Hepatocyte (in vitro differentiated cells): ENCODE data around the gene LIX1. TPM values are rescaled to one million over a fixed set of nuclear protein-coding genes. Genes with fewer than 3 reads are reported as not detected.

Experiments
- DNase-seq: peaks from one replicate; pipeline ENCODE4 v3.0.0-alpha.2; 2016; ENCODE audit warnings: low spot score
- H2AFZ ChIP-seq: fragments of 200-600 bp; sonication (generic); 2 replicates; pipeline ENCODE4 v1.6.0; 2016; ENCODE audit warnings: antibody characterized with exemption, mild to moderate bottlenecking
- H3K27ac ChIP-seq: fragments of 200-600 bp; sonication (generic); 2 replicates; pipeline ENCODE4 v1.5.1; 2016; ENCODE audit warnings: mild to moderate bottlenecking
- H3K27me3 ChIP-seq: fragments of 200-600 bp; sonication (generic); 2 replicates; pipeline ENCODE4 v1.6.1; 2016
- H3K36me3 ChIP-seq: fragments of 200-600 bp; sonication (generic); replicated peaks from 2 replicates; pipeline ENCODE4 v1.5.1; 2016; ENCODE audit warnings: low read depth; ENCODE audit not compliant: insufficient read depth
- H3K4me1 ChIP-seq: fragments of 200-600 bp; sonication (generic); 2 replicates; pipeline ENCODE4 v1.5.1; 2016; ENCODE audit warnings: mild to moderate bottlenecking, moderate library complexity; ENCODE audit not compliant: insufficient read depth
- H3K4me2 ChIP-seq: fragments of 200-600 bp; sonication (generic); 2 replicates; pipeline ENCODE4 v1.6.0; 2016
- H3K4me3 ChIP-seq: fragments of 200-600 bp; sonication (generic); 2 replicates; pipeline ENCODE4 v1.5.1; 2016; ENCODE audit warnings: mild to moderate bottlenecking
- H3K79me2 ChIP-seq: fragments of 200-600 bp; sonication (generic); 2 replicates; pipeline ENCODE4 v1.6.0; 2017; ENCODE audit warnings: mild to moderate bottlenecking
- H3K9me2 ChIP-seq: fragments of 200-600 bp; sonication (generic); replicated peaks from 2 replicates; pipeline ENCODE4 v1.6.0; 2017; ENCODE audit warnings: mild to moderate bottlenecking; ENCODE audit not compliant: insufficient read depth
- H3K9me3 ChIP-seq: fragments of 200-600 bp; sonication (generic); 2 replicates; pipeline ENCODE4 v1.5.1; 2016; ENCODE audit warnings: low read depth, mild to moderate bottlenecking
- H4K20me1 ChIP-seq: fragments of 200-600 bp; sonication (generic); 2 replicates; pipeline ENCODE4 v1.6.0; 2016; ENCODE audit warnings: mild to moderate bottlenecking; ENCODE audit not compliant: insufficient read depth, poor library complexity, severe bottlenecking
- CTCF ChIP-seq: fragments of 200-600 bp; sonication (generic); IDR thresholded peaks from 2 replicates; pipeline ENCODE4 v1.5.1; 2016; ENCODE audit warnings: antibody characterized with exemption, mild to moderate bottlenecking; ENCODE audit not compliant: poor library complexity
- EZH2 ChIP-seq: fragments of 200-600 bp; sonication (generic); IDR thresholded peaks from 2 replicates; pipeline ENCODE4 v1.6.1; 2016; ENCODE audit warnings: antibody characterized with exemption, mild to moderate bottlenecking, borderline replicate concordance
- EZH2phosphoT487 ChIP-seq: fragments of 200-600 bp; sonication (generic); IDR thresholded peaks from one replicate; pipeline ENCODE4 v1.6.1; 2018; ENCODE audit warnings: antibody characterized with exemption, mild to moderate bottlenecking, low read depth, moderate library complexity; ENCODE audit not compliant: unreplicated experiment, severe bottlenecking
- WGBS: methylation state at CpG from one replicate; pipeline ENCODE4 v1.1.6; 2016; ENCODE audit warnings: low lambda C conversion rate; ENCODE audit errors: missing lambda C conversion rate; 5-methylcytosine and 5-hydroxymethylcytosine counted together
- polyA plus RNA-seq: library from polyadenylated mRNA; unstranded; fragments of >200 nt; fragmentation: Nextera tagmentation; extraction: Ambion mirVana; gene quantifications from 2 replicates; pipeline ENCODE4 v1.2.1, GENCODE V29; 2016
- total RNA-seq: library from RNA; depleted of rRNA; stranded (reverse); fragments of >200 nt; gene quantifications from 2 replicates; pipeline ENCODE4 v1.2.3, GENCODE V29; 2014

Gene LIX1
- total and polyA plus RNA-seq, 2 experiments from 2014 or later = 4.3 to 6.2 TPM

DNA sequence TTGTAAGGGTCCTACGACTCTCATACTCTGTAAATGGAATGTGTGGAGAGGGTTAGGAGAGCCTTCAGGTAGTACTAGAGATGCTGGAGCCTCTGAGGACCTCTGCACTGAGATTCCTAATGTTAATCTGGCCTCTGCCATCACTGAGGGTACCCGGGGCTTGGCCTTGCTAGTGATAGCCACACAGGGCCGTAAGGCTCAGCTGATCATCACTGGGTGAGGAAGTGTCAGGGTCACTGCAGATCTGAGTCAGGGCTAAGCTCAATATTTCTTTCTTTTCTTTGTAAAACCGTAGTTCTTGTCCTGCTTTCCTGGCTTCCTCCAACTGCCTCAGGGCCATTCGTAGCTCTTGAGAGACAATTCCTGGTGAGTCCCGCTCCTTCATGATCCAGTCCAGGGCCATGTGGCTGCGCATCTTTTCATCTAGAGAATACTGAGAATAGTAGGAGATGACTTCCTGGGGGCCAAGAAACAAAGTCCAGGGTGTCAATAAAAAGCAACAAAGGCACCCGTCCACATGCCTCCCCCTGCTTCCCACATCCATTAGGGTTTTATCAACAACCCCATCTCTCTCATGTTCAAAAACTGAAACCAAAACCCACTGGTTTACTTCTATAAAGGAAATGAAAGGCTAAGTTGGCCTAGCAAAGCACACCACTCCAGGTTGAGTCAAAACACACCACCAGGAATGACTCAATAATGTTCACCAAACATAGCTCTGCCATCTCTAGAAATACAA lies 47.7 kb downstream of the LIX1 start:
- DNase-seq = no peak
- Histone ChIP-seq H3K9me3 (no peaks in the 10 kb centered on the region), H3K4me1 (peaks cover 13% of the 10 kb centered on the region), H3K4me2 (no peak overlapping the region), H3K36me3 (no peaks in the 10 kb centered on the region), H3K27ac (no peak overlapping the region), H3K9me2 (no peaks in the 10 kb centered on the region), H3K4me3 (no peak overlapping the region), H3K79me2 (no peaks in the 10 kb centered on the region), H4K20me1 (no peaks in the 10 kb centered on the region), H2AFZ (no peak overlapping the region), H3K27me3 (no peaks in the 10 kb centered on the region)
- 90% methylated on average over 8 of the region's 8 CpGs for WGBS
- no peak for TF ChIP-seq CTCF
- TF ChIP-seq EZH2phosphoT487 = no peak
- TF ChIP-seq EZH2 = no peak

GRCh38 chr5:97093193-97093592 lies 49.2 kb downstream of the LIX1 start:
- Histone ChIP-seq H3K27ac (no peak overlapping the region), H3K36me3 (no peaks in the 10 kb centered on the region), H3K4me1 (peaks cover 13% of the 10 kb centered on the region), H3K27me3 (no peaks in the 10 kb centered on the region), H2AFZ (no peak overlapping the region), H3K9me2 (no peaks in the 10 kb centered on the region), H4K20me1 (no peaks in the 10 kb centered on the region), H3K4me3 (no peak overlapping the region), H3K4me2 (no peak overlapping the region), H3K9me3 (no peaks in the 10 kb centered on the region), H3K79me2 (no peaks in the 10 kb centered on the region)
- DNase-seq = no peak
- TF ChIP-seq EZH2 (no peak), CTCF (no peak), EZH2phosphoT487 (no peak)

DNA sequence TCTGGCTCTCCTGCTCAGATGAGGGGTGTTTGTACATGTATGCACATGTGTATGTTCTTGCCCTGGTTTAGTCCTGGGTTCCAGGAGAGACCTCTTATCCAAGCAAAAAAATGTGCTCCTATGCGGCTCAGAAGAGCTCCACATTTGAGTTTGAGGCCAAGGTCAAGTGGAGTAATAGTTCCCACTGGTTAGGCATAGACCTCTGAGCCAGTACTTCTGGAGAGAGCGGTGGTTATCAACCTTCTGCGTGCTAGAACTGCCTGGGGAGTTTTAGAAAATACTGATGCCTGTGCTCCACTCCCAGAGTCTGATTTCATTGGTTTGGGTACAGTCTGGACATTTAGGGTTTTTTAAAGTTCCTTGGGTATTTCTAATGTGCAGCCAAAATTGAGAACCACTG lies 51.5 kb downstream of the LIX1 start:
- Histone ChIP-seq H3K4me1 (peaks cover 3% of the 10 kb centered on the region), H2AFZ (no peak overlapping the region), H4K20me1 (no peaks in the 10 kb centered on the region), H3K36me3 (no peaks in the 10 kb centered on the region), H3K4me2 (no peak overlapping the region), H3K79me2 (no peaks in the 10 kb centered on the region), H3K27ac (no peak overlapping the region), H3K9me3 (no peaks in the 10 kb centered on the region), H3K27me3 (no peaks in the 10 kb centered on the region), H3K9me2 (no peaks in the 10 kb centered on the region), H3K4me3 (no peak overlapping the region)
- no peak for TF ChIP-seq CTCF
- no peak for DNase-seq
- WGBS = 67% methylated on average over 3 of the region's 3 CpGs
